Stimulated activated CD4-positive, alpha-beta T cell treated with anti-CD3 and anti-CD28 coated beads, Interleukin-4, amount 100 ng/mL, for 4 hours (primary cell): ENCODE measurements around the gene MIR17HG.
"Not testable (repeated sequence)": the region's sequence is repeated elsewhere in the genome, so short reads cannot be mapped to it uniquely, and the experiment has no call there.

Experiments used
- DNase-seq, 2 experiments: peaks; one replicate each; pipeline ENCODE4 v3.0.0-alpha.2; 2020

The MIR17HG gene

DNA sequence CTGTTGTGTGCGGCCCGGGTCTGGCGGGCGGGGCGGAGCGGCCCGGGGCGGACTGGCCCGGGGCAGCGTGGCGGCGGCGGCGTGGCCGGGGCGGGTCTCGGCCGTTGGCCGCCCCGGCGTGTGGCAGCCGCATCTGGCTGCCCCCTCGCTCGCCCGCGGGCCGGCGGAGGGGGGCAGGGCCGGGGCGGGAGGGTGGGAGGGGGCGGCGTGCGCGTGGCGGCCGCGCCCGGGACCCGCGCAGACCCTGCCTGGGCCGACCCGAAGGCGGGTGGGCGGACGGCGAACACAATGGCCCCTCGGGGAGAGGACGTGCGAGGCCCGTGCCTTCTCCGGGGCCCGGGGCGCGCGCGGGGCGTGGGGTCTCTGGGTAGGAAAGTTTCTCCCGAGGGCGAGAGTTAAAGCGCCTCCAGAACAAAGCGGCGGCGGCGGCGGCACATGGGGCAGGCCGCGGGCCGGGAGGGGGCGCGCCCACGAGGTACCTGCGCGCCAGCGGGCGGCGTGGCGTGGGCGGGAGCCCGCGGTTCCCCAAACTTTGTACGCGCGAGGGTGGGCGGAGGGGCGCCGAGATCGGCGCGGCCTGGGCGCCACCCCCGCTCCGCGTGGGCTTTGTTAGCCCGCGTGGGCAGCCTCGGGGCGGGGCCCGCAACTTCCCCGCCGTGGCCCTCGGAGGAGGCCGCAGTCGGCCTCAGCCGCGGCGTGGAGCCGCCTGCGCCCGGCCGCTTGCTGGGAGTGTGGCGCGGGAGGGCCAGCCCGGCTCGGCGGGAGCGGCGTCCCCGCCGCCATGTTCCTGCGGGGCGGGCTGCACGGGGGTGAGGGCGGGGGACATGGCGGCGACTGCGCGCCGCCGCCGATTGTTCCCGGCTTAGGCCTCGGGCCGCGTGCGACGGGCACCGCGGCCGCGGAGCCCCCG lies 764 bp downstream of the MIR17HG start:
- peak; percentile 80 to 89 for DNase-seq

GRCh38 chr13:91348906-91349435 lies 1.5 kb downstream of the MIR17HG start:
- DNase-seq: peak; percentile 87 to 95

- no peak for DNase-seq
Measured at GRCh38 chr13:91349992-91350911, 2.8 kb downstream of the MIR17HG start.

DNA sequence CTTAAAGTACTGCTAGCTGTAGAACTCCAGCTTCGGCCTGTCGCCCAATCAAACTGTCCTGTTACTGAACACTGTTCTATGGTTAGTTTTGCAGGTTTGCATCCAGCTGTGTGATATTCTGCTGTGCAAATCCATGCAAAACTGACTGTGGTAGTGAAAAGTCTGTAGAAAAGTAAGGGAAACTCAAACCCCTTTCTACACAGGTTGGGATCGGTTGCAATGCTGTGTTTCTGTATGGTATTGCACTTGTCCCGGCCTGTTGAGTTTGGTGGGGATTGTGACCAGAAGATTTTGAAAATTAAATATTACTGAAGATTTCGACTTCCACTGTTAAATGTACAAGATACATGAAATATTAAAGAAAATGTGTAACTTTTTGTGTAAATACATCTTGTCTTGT lies 3.6 kb downstream of the MIR17HG start:
- no peak for DNase-seq

- DNase-seq: no peak
Measured at GRCh38 chr13:91351980-91352379, 4.5 kb downstream of the MIR17HG start.

- not testable (repeated sequence) for DNase-seq
Measured at GRCh38 chr13:91352891-91353290, 5.4 kb downstream of the MIR17HG start.

GRCh38 chr13:91353494-91353893 lies 6.0 kb downstream of the MIR17HG start:
- DNase-seq: no peak

GRCh38 chr13:91355099-91355825 lies 7.8 kb downstream of the MIR17HG start:
- no peak for DNase-seq

- no peak for DNase-seq
Measured at GRCh38 chr13:91355826-91356710, 8.6 kb downstream of the MIR17HG start.

DNA sequence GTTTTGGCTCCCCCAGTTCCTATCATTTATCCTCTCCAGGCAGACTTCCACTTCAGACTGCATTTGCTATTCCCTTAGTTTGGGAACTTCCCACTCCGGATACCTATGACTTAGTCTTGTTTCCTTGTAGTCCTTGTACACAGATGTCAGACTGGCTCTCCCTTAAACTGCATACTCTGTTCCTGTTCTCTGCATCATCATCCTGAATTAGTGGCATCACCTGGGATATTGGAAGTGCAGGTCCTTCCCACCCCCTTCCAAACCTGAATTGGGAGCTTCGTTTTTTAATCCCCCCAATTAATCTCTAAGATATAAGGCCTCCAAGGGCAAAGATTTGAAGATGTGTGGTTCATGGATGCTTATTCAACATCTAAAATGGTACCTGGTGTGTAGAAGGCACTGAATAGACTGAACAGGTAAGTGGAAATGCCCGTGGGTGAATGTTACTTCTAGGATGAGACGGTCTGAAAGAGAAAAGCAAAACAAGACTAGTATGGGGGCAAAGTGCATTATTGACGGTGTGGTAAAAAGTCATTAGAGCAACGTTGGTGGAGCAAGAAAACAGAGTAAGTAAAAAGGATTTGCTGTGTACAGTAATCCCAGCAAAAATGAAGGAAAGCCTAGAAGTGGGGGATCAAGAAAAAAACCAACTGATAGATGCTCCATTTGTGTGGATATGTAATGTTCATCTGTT lies 9.6 kb downstream of the MIR17HG start:
- DNase-seq: no peak

DNA sequence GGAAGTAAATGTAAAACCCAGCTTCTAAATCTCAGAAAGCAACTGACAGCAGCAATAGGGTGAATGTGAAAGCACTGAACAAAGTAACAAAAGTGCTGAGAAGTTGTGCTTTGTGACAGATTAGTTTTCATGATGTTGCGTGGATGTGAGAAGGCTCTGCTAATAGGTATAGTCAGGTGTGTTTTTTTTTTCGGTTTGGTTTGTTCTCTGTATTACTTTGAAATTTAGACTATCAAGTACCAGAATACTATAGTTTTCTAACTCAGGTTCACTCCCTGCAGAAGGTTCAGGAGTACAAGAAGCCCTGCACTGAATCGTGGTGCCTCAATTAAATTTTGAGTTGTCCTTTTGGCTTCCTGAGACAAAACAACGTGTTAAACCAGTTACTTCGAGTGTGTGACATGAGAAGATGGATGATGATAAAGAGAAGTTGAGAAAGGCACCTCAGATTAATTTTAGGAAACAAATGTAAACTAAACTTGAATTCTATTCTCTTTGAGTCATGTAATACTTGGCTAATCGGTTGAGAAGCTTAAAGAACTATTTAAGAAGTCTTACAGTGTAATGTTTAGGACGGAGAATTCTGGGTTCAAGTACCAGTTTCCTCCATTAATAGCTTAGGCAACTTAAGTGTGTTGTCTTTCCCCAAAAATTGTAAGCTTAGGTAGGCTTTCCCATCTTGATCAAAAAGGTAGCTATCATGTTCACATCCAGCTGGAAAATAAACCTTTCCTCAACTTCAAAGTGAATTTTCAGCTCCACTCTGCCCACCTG lies 10.3 kb downstream of the MIR17HG start:
- DNase-seq: no peak

DNA sequence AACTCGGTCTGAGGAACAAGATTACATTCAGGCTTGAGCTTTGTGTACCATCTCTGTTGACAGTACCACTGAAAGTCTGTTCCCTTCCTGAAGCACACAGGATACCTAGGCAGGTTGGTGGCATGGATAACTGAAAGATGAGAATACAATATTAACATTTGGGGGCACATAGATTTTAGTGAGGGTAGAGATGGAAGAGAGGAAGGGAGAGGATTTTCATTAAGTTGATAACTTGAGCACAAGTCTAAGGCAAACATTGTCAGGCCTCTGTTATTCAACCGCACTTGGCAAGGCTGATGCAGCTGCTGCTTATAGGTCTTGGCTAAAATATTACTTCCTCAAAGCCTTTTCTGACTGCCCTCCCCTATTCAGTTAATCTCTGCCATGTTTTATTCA lies 10.9 kb downstream of the MIR17HG start:
- no peak for DNase-seq

DNA sequence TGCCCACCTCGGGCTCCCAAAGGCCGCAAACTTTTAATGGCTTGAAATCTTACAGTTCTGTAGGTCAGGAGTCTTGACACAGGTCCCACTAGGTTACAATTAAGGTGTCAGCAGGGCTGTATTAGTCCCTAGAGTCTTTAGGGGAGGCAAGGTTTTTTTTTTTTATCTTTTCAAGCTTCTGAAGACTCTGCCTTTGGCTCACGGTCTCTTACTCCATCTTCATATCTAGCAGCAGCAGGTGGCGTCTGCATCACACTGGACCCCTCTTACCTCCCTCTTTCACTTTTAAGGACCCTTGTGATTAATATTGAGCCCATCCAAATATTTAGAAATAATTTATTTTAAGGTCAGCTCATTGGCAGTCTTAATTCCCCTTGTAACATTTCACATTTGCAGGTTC lies 11.6 kb downstream of the MIR17HG start:
- DNase-seq: no peak

- no peak for DNase-seq
Measured at GRCh38 chr13:91359631-91360030, 12.1 kb downstream of the MIR17HG start.

- no peak for DNase-seq
Measured at GRCh38 chr13:91360246-91360751, 12.8 kb downstream of the MIR17HG start.

DNA sequence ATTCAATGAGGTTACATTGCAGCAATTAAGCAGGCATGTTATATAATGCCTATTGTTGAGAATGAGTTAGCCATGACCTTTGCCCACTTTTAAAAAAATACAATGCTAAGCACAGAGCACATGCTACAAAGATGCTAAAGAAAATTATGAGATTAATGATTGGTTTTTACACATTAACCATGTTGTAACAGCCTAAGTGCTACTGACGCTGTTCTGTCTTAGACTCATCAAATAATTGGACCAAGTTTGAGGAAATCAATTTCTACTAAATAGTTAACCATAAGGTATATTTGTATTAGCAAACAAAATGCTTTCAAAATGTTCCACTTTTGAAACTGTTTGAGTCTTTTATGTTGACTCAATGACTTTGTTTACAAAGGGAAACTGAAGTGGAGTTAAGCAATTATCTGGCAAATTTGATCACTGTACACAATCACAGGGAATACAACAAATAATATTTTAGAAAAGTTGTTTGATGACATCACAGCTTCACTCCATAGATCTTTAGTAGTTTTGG lies 14.3 kb downstream of the MIR17HG start:
- no peak for DNase-seq

DNA sequence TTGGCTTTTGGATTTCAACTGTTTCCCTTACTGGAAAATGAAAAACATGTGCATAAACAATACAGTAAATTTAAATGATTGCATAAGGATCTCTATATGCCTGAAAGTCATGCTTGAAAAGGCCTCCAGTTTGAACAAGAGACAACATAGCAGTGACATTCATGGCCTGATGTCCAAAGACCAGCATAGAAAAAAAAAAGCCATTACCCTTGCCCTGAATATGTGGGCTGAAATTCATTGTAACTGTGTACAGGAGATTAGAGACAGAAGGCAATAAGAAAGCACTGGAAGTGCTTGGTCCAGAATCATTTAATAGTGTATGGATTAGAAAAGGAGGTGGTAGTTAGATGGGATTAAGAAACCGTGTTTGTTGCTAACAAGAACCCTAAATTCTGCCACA lies 15.4 kb downstream of the MIR17HG start:
- DNase-seq: no peak

GRCh38 chr13:91368101-91368500 lies 20.6 kb downstream of the MIR17HG start:
- no peak for DNase-seq

- no peak for DNase-seq
Measured at GRCh38 chr13:91368676-91369440, 21.4 kb downstream of the MIR17HG start.
